GM18511 (cell line): ENCODE measurements around the gene PPP1R3A.

Experiments
- ATAC-seq: cut with Tn5 transposase; IDR thresholded peaks from one replicate; pipeline ENCODE4 v1.9.1; 2021; ENCODE audit warnings: mild to moderate bottlenecking, moderate library complexity; ENCODE audit not compliant: unreplicated experiment

The PPP1R3A gene

GRCh38 chr7:113890331-113891030 is 28.3 kb downstream of the PPP1R3A start:
- ATAC-seq, result no peak

GRCh38 chr7:113883096-113883495 is 35.7 kb downstream of the PPP1R3A start:
- no peak for ATAC-seq

- ATAC-seq, result no peak
Measured at GRCh38 chr7:113880559-113880958, 38.2 kb downstream of the PPP1R3A start.

GRCh38 chr7:113878394-113878992 is 40.3 kb downstream of the PPP1R3A start:
- ATAC-seq, result no peak

GRCh38 chr7:113875224-113875623 is 43.6 kb downstream of the PPP1R3A start:
- no peak for ATAC-seq

- no peak for ATAC-seq
Measured at GRCh38 chr7:113873554-113874151, 45.2 kb downstream of the PPP1R3A start.

- ATAC-seq, result no peak
Measured at GRCh38 chr7:113872981-113873380, 45.8 kb downstream of the PPP1R3A start.

GRCh38 chr7:113867325-113867724 is 51.5 kb downstream of the PPP1R3A start:
- no peak for ATAC-seq

- ATAC-seq, result no peak
Measured at GRCh38 chr7:113856010-113856409, 62.8 kb downstream of the PPP1R3A start.

- no peak for ATAC-seq
Measured at GRCh38 chr7:113840954-113841353, 77.9 kb downstream of the PPP1R3A start.

- no peak for ATAC-seq
Measured at GRCh38 chr7:113835367-113835766, 83.4 kb downstream of the PPP1R3A start.

GRCh38 chr7:113832196-113832745 is 86.5 kb downstream of the PPP1R3A start:
- ATAC-seq, result no peak

- ATAC-seq, result no peak
Measured at GRCh38 chr7:113831556-113831955, 87.3 kb downstream of the PPP1R3A start.

- no peak for ATAC-seq
Measured at GRCh38 chr7:113828581-113828980, 90.2 kb downstream of the PPP1R3A start.
